Measurements from ENCODE around the gene C9orf43. TPM values are rescaled to one million over a fixed set of nuclear protein-coding genes. Genes with fewer than 3 reads are reported as not detected.

C9orf43 gene
- total RNA-seq, 5 donors from 2014 or later (not counting 1 experiment from before 2014, with no cell fraction given): 0.28 to 1.1 (median 0.82) TPM

DNA sequence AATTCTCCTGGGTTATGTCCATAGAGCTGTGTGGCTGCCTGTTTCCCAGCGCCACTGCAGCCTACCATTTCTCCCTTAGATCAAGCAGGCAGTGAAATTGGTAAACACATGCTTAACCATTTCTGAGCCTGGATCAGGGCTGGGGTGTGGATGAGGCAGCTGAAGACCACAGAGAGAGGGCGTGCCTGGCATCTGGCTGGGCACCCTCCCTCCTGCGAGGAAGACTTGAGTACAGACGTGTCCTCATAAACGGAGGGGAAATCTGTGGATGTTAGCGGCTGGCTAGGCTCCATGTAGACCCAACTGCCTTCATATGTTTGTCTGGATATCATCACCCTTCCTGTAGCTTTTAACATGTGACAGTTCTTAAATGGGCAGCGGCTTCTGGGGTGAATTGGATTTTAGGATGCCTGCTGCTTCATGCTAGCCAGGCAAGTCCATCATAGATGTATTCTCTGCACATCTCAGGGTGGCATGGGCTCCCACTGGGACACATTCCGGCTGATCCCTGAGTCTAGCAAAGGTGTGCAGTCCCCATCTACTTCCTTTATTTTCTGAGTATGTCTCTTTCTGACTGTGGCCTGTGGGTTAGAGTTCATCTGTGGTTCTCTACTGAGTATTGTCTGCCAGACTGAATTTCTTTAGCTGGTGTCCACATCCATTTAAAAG is 63.9 kb downstream of the C9orf43 start:
- ChIA-PET CTCF (no interaction called here), POLR2A (no interaction called here)
- Histone ChIP-seq H3K27ac (ENCODE audit: low read length) (no peak overlapping the region), H3K36me3 (ENCODE audit: control insufficient read depth in 2 of 2, extremely low read depth in 1 of 2, insufficient read depth in 1 of 2, low read length in 1 of 2) (no peaks in the 10 kb centered on the region), H3K4me1 (ENCODE audit: control insufficient read depth in 1 of 2, extremely low read depth in 1 of 2, insufficient read depth in 2 of 2, low read length in 2 of 2) (peaks cover 5 to 8% of the 10 kb centered on the region in 2 experiments), H3K27me3 (replicated peaks in 1 of 2; ENCODE audit: control insufficient read depth in 2 of 2, extremely low read depth in 1 of 2, insufficient read depth in 2 of 2, low read length in 1 of 2) (no peaks in the 10 kb centered on the region), H3K9me3 (no peaks in the 10 kb centered on the region), H3K4me3 (ENCODE audit: control insufficient read depth in 1 of 2, extremely low read depth in 1 of 2, low read length in 1 of 2) (no peak overlapping the region)
- Mint-ChIP-seq H3K9me3 (no peaks in the 10 kb centered on the region), H3K36me3 (no peaks in the 10 kb centered on the region), H3K27me3 (no peaks in the 10 kb centered on the region), H3K27ac (no peak overlapping the region), H3K4me3 (no peak overlapping the region), H3K4me1 (peaks cover 8 to 16% (median 9%) of the 10 kb centered on the region in 3 donors)
- 80% methylated on average over 1 of the region's 8 CpGs for WGBS (ENCODE audit: insufficient coverage)
- ATAC-seq (replicated peaks in 1 of 4): no peak
- no peak for DNase-seq

DNA sequence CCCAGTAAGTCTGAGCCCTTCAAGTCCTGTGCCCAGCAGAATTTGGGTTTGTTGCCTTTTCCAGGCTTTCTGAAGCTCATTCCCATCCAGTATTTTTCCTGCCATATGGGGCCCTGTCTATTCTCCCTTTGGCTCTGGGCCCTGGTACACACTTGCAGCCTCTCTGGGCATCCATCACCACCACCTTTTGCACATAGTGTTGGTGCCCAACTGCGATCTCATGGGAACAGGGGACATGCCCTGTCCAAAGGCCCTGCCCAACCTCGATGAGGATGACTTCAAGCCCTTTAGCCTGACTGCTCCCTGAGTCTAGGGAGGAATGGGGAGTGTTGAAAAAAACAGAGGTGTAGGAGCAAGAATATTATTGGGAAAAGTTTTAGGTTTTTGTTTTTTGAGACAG is 64.5 kb downstream of the C9orf43 start:
- ATAC-seq (replicated peaks in 1 of 4) (no peak), DNase-seq (no peak)
- Histone ChIP-seq H3K9me3 (no peaks in the 10 kb centered on the region), H3K27ac (ENCODE audit: low read length) (no peak overlapping the region), H3K27me3 (replicated peaks in 1 of 2; ENCODE audit: control insufficient read depth in 2 of 2, extremely low read depth in 1 of 2, insufficient read depth in 2 of 2, low read length in 1 of 2) (no peaks in the 10 kb centered on the region), H3K4me1 (ENCODE audit: control insufficient read depth in 1 of 2, extremely low read depth in 1 of 2, insufficient read depth in 2 of 2, low read length in 2 of 2) (peaks cover 7 to 10% of the 10 kb centered on the region in 2 experiments), H3K36me3 (ENCODE audit: control insufficient read depth in 2 of 2, extremely low read depth in 1 of 2, insufficient read depth in 1 of 2, low read length in 1 of 2) (no peaks in the 10 kb centered on the region), H3K4me3 (ENCODE audit: control insufficient read depth in 1 of 2, extremely low read depth in 1 of 2, low read length in 1 of 2) (no peak overlapping the region)
- ChIA-PET POLR2A (no interaction called here), CTCF (no interaction called here)
- Mint-ChIP-seq H3K9me3 (no peaks in the 10 kb centered on the region), H3K27me3 (no peaks in the 10 kb centered on the region), H3K4me3 (no peak overlapping the region), H3K27ac (no peak overlapping the region), H3K36me3 (no peaks in the 10 kb centered on the region), H3K4me1 (peaks cover 13 to 21% (median 14%) of the 10 kb centered on the region in 3 donors)
- 88% methylated on average over 2 of the region's 2 CpGs for WGBS (ENCODE audit: insufficient coverage)

DNA sequence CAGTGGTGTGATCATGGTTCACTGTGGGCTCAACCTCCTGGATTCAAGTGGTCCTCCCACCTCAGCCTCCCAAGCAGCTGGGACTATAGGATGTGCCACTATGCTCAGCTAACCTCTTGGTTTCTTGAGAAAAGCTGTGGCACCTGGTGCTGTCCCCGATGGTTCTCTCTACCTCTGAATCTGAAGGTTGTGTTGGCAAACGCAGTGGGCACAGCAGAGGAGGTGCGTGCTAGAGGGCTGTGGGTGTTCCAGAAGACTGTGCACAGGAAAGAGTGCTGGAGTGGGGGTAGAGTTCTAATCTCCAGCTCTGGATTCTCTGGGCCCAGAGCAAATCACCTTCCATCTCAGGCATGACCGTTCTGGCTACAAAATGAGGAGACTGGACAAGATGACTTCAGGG is 65.4 kb downstream of the C9orf43 start:
- no peak for ATAC-seq (replicated peaks in 1 of 4)
- H3K27ac Mint-ChIP-seq: no peak overlapping the region
- H3K4me3 ChIP-seq (ENCODE audit: control insufficient read depth in 1 of 2, extremely low read depth in 1 of 2, low read length in 1 of 2): no peak overlapping the region
- CTCF ChIA-PET: no interaction called here
- no peaks in the 10 kb centered on the region for H3K27me3 ChIP-seq (replicated peaks in 1 of 2; ENCODE audit: control insufficient read depth in 2 of 2, extremely low read depth in 1 of 2, insufficient read depth in 2 of 2, low read length in 1 of 2)
- 100% methylated on average over 1 of the region's 4 CpGs for WGBS (ENCODE audit: insufficient coverage)
- H3K27ac ChIP-seq (ENCODE audit: low read length): no peak overlapping the region
- H3K9me3 Mint-ChIP-seq: no peaks in the 10 kb centered on the region
- H3K4me1 ChIP-seq (ENCODE audit: control insufficient read depth in 1 of 2, extremely low read depth in 1 of 2, insufficient read depth in 2 of 2, low read length in 2 of 2): peaks cover 7 to 10% of the 10 kb centered on the region in 2 experiments
- no peaks in the 10 kb centered on the region for H3K36me3 ChIP-seq (ENCODE audit: control insufficient read depth in 2 of 2, extremely low read depth in 1 of 2, insufficient read depth in 1 of 2, low read length in 1 of 2)
- H3K9me3 ChIP-seq: no peaks in the 10 kb centered on the region
- H3K27me3 Mint-ChIP-seq: no peaks in the 10 kb centered on the region
- no peaks in the 10 kb centered on the region for H3K36me3 Mint-ChIP-seq
- POLR2A ChIA-PET: no interaction called here
- H3K4me3 Mint-ChIP-seq: no peak overlapping the region
- peaks cover 14 to 21% (median 16%) of the 10 kb centered on the region in 3 donors for H3K4me1 Mint-ChIP-seq
- DNase-seq: no peak

DNA sequence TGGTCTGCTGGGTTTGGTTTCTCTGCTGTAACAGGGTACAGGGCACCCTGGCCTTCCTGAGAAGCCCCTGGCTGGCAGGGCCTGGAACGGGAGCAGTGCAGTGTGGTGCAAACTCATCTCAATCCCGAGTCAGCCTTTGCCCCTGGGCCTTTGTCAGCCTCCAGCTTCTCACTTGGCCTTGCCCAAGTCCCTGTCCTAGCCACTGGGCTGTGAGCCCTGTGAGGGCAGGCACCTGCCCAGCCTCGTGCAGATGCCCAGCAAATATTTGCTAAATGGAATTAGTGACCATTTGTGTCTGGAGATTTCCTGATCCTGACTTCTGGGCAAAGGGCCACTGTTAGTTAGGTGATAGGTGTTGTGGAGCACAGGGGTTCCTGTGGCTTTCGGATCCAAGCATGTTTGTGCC is 66.0 kb downstream of the C9orf43 start:
- H3K9me3 ChIP-seq: no peaks in the 10 kb centered on the region
- Mint-ChIP-seq H3K27me3 (no peaks in the 10 kb centered on the region), H3K27ac (no peak overlapping the region), H3K4me3 (no peak overlapping the region), H3K36me3 (no peaks in the 10 kb centered on the region), H3K4me1 (peaks cover 16 to 21% (median 16%) of the 10 kb centered on the region in 3 donors), H3K9me3 (no peaks in the 10 kb centered on the region)
- H3K4me3 ChIP-seq (ENCODE audit: control insufficient read depth in 1 of 2, extremely low read depth in 1 of 2, low read length in 1 of 2): no peak overlapping the region
- no peak overlapping the region for H3K27ac ChIP-seq (ENCODE audit: low read length)
- no peaks in the 10 kb centered on the region for H3K36me3 ChIP-seq (ENCODE audit: control insufficient read depth in 2 of 2, extremely low read depth in 1 of 2, insufficient read depth in 1 of 2, low read length in 1 of 2)
- ChIA-PET CTCF (no interaction called here), POLR2A (no interaction called here)
- peaks cover 7 to 10% of the 10 kb centered on the region in 2 experiments for H3K4me1 ChIP-seq (ENCODE audit: control insufficient read depth in 1 of 2, extremely low read depth in 1 of 2, insufficient read depth in 2 of 2, low read length in 2 of 2)
- ATAC-seq (replicated peaks in 1 of 4) (no peak), DNase-seq (no peak)
- no peaks in the 10 kb centered on the region for H3K27me3 ChIP-seq (replicated peaks in 1 of 2; ENCODE audit: control insufficient read depth in 2 of 2, extremely low read depth in 1 of 2, insufficient read depth in 2 of 2, low read length in 1 of 2)
- WGBS (ENCODE audit: insufficient coverage): 79% methylated on average over 3 of the region's 4 CpGs

DNA sequence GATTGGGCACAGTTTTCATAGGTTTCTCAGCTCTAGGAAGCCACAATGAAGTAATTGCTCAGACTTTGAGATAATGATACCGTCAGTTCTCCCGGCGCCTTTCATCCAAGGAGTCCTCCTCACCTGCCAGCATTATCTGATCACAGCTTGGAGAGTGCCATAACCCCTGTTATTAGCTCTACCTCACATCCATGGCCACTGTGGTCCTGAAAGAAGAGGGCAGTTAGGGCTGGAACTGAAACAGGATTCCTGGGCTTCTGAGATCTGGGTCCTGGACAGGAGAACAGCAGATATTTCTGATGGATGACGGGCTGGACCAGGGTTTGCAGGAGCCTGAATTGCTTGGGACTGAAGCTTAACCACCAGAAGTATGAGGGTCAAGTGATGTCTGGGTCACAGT is 66.5 kb downstream of the C9orf43 start:
- Mint-ChIP-seq H3K4me3 (no peak overlapping the region), H3K4me1 (peaks cover 16 to 21% (median 16%) of the 10 kb centered on the region in 3 donors), H3K27ac (no peak overlapping the region), H3K27me3 (no peaks in the 10 kb centered on the region), H3K36me3 (no peaks in the 10 kb centered on the region), H3K9me3 (no peaks in the 10 kb centered on the region)
- CTCF ChIA-PET: no interaction called here
- no peak overlapping the region for H3K27ac ChIP-seq (ENCODE audit: low read length)
- no peaks in the 10 kb centered on the region for H3K9me3 ChIP-seq
- ATAC-seq (replicated peaks in 1 of 4): no peak
- no peak overlapping the region for H3K4me3 ChIP-seq (ENCODE audit: control insufficient read depth in 1 of 2, extremely low read depth in 1 of 2, low read length in 1 of 2)
- WGBS (ENCODE audit: insufficient coverage): 90% methylated on average over 3 of the region's 4 CpGs
- H3K36me3 ChIP-seq (ENCODE audit: control insufficient read depth in 2 of 2, extremely low read depth in 1 of 2, insufficient read depth in 1 of 2, low read length in 1 of 2): no peaks in the 10 kb centered on the region
- POLR2A ChIA-PET: no interaction called here
- H3K4me1 ChIP-seq (ENCODE audit: control insufficient read depth in 1 of 2, extremely low read depth in 1 of 2, insufficient read depth in 2 of 2, low read length in 2 of 2): peaks cover 7 to 10% of the 10 kb centered on the region in 2 experiments
- DNase-seq: no peak
- H3K27me3 ChIP-seq (replicated peaks in 1 of 2; ENCODE audit: control insufficient read depth in 2 of 2, extremely low read depth in 1 of 2, insufficient read depth in 2 of 2, low read length in 1 of 2): no peaks in the 10 kb centered on the region

DNA sequence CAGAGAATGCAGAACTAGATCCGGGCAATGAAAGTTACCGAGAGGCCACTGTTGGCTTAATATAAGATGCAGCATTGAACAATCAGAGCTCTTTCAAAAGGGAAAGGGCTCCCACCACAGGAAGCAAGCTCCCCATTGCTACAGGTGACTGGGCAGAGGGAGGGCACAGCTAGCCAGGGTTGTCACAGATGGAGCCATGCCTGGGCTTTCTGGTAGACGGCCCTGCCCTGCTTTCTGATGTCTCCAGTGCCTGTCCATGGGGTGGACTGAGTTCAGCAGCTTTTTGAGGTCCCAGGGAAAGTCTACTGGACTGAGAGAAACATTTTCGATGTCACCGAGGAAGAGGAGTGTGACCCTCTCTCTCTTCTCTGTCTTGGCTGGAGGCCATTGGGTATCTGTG is 67.1 kb downstream of the C9orf43 start:
- 85% methylated on average over 4 of the region's 5 CpGs for WGBS (ENCODE audit: insufficient coverage)
- POLR2A ChIA-PET: no interaction called here

More for the DNA sequence above, 67.1 kb downstream of the C9orf43 start:
- Mint-ChIP-seq H3K27me3 (no peaks in the 10 kb centered on the region), H3K4me1 (peaks cover 16 to 21% (median 16%) of the 10 kb centered on the region in 3 donors), H3K4me3 (no peak overlapping the region), H3K27ac (no peak overlapping the region), H3K9me3 (no peaks in the 10 kb centered on the region), H3K36me3 (no peaks in the 10 kb centered on the region)
- Histone ChIP-seq H3K4me3 (ENCODE audit: control insufficient read depth in 1 of 2, extremely low read depth in 1 of 2, low read length in 1 of 2) (no peak overlapping the region), H3K9me3 (no peaks in the 10 kb centered on the region), H3K4me1 (ENCODE audit: control insufficient read depth in 1 of 2, extremely low read depth in 1 of 2, insufficient read depth in 2 of 2, low read length in 2 of 2) (peaks cover 7 to 10% of the 10 kb centered on the region in 2 experiments), H3K27ac (ENCODE audit: low read length) (no peak overlapping the region), H3K36me3 (ENCODE audit: control insufficient read depth in 2 of 2, extremely low read depth in 1 of 2, insufficient read depth in 1 of 2, low read length in 1 of 2) (no peaks in the 10 kb centered on the region), H3K27me3 (replicated peaks in 1 of 2; ENCODE audit: control insufficient read depth in 2 of 2, extremely low read depth in 1 of 2, insufficient read depth in 2 of 2, low read length in 1 of 2) (no peaks in the 10 kb centered on the region)
- no peak for DNase-seq
- CTCF ChIA-PET: no interaction called here
- ATAC-seq (replicated peaks in 1 of 4): no peak

Measured in T-cell (primary cell).